ENCODE results near the gene DNAAF8. TPM values are rescaled to one million over a fixed set of nuclear protein-coding genes. Genes with fewer than 3 reads are reported as not detected.

The DNAAF8 gene
- total RNA-seq, 1 experiment from 2014 or later: 0.39 TPM

DNA sequence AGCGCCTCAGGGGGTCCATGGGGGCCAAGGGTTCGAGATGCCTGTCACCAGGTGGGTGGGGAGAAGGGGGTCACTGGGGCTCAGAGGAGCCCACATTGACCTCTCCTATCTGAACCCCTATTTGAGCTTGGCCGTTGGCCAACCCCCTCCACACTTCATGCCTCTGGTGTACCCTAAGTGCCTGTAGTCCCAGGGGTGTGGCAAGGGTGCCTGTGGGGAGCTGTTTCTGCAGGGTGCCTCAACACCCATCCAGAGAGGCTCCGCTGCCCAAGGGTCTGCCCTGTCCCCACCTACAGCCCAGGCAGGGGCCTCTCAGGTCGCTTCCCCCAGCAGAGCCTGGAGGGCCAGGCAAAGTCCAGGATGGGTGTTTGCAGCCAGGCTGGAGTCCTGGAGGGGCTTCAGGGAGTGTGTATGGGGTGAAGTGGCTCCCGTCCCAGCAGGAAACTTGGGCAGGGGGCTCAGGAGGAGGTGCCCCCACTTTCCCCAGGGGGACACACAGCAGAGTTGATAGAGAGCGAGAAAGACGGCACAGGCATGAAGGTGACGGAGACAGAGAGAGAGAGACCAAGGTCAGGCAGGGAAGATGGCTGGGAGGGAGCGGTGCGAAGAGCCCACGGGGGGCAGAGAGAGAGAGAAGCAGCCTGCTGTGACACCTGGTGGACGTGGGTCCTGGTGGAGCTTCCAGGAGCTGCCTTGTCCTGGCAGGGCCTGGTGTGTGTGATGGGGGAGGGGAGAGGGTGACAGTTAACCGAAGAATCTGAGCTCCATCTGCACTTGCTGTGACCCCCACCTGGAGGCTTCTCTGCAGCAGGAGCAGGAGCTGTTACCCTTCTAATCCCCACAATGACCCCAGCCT is 53.5 kb downstream of the DNAAF8 start, which contains the start of gene SEPTIN12:
TSS of gene SEPTIN12 (minus strand) at position 719 of the 856 bp plus-strand sequence. CDS start at position 19, 700 bp downstream.
- Mint-ChIP-seq H3K27me3 (ENCODE audit: low read depth) (no peaks in the 10 kb centered on the region; the same call in 1 of the 2 replicates), H3K36me3 (ENCODE audit: insufficient read depth in 1 of 3, low read depth in 3 of 3) (no peaks in the 10 kb centered on the region), H3K27ac (peak within 1 kb of the TSS; percentile 28 to 53 (median 29); a peak in 4 of 7 replicates), H3K4me1 (peaks cover 15 to 24% of the 10 kb centered on the region in 2 experiments), H3K9me3 (no peaks in the 10 kb centered on the region; a peak in 1 of 5 replicates), H3K4me3 (no peak within 1 kb of the TSS; a peak in 1 of 5 replicates)
- TF ChIP-seq CTCF (conservative IDR thresholded peaks at IDR 0.05): 0 out of 3 replicates have a peak, but pooled peaks have one; percentile 9
- no peak within 1 kb of the TSS for H2AK5ac ChIP-seq (ENCODE audit: insufficient read length, low read length)
- H3K23me2 ChIP-seq (ENCODE audit: insufficient read length, low read depth, low read length, poor library complexity, severe bottlenecking): no peaks in the 10 kb centered on the region
- no peak within 1 kb of the TSS for H3K4ac ChIP-seq (ENCODE audit: low read depth, low read length)
- H4K20me1 ChIP-seq (ENCODE audit: control insufficient read depth, insufficient read depth, insufficient read length): no peaks in the 10 kb centered on the region
- no peak within 1 kb of the TSS for H2AFZ ChIP-seq (ENCODE audit: low read length)
- H4K91ac ChIP-seq (ENCODE audit: insufficient read length, low read depth, low read length): no peak within 1 kb of the TSS
- H3K4me2 ChIP-seq (ENCODE audit: insufficient read depth, insufficient read length, low read length): no peak within 1 kb of the TSS
- H3K79me1 ChIP-seq (ENCODE audit: insufficient read depth, low read depth, low read length, poor library complexity, severe bottlenecking): no peaks in the 10 kb centered on the region
- no peak within 1 kb of the TSS for H3K27ac ChIP-seq (ENCODE audit: insufficient read length, low read depth, low read length)
- no peak within 1 kb of the TSS for H2BK12ac ChIP-seq (ENCODE audit: insufficient read length, low read depth, low read length)
- H2BK120ac ChIP-seq (ENCODE audit: low read depth, low read length, poor library complexity, severe bottlenecking): no peak within 1 kb of the TSS
- no peak for DNase-seq
- H2BK20ac ChIP-seq (ENCODE audit: low read depth, low read length, poor library complexity, severe bottlenecking): no peak within 1 kb of the TSS
- H3K9ac ChIP-seq (ENCODE audit: extremely low read depth, insufficient read length, low read length): no peak within 1 kb of the TSS
- H3K9me3 ChIP-seq (ENCODE audit: control insufficient read depth, low read depth, low read length): no peaks in the 10 kb centered on the region
- no peak within 1 kb of the TSS for H2BK15ac ChIP-seq (ENCODE audit: low read depth, low read length)
- H3K56ac ChIP-seq (ENCODE audit: insufficient read length, low read depth, low read length): no peak within 1 kb of the TSS
- no CpG with 5 or more reads among the region's 14 CpGs for WGBS (ENCODE audit: extremely low coverage, insufficient read length, low lambda C conversion rate)
- no peak within 1 kb of the TSS for H3K23ac ChIP-seq (ENCODE audit: insufficient read length, low read depth, low read length)
- H2BK5ac ChIP-seq (ENCODE audit: insufficient read length, low read length): no peak within 1 kb of the TSS
- H4K8ac ChIP-seq (replicated peaks; ENCODE audit: insufficient read length, low read depth, low read length): no peak within 1 kb of the TSS
- H3T11ph ChIP-seq (ENCODE audit: low read length): no peak within 1 kb of the TSS
- H3K4me1 ChIP-seq (ENCODE audit: insufficient read depth, low read length): peaks cover 3% of the 10 kb centered on the region; the same call in 1 of the 2 replicates
- H3K27me3 ChIP-seq (ENCODE audit: insufficient read depth, low read length): no peaks in the 10 kb centered on the region
- H4K5ac ChIP-seq (ENCODE audit: insufficient read length, low read depth, low read length): no peak within 1 kb of the TSS
- H3K14ac ChIP-seq (ENCODE audit: insufficient read depth, low read length): peak within 1 kb of the TSS; percentile 38
- no peaks in the 10 kb centered on the region for H3K79me2 ChIP-seq (ENCODE audit: insufficient read depth, low read length)
- H3K18ac ChIP-seq (ENCODE audit: insufficient read length, low read depth, low read length): peak within 1 kb of the TSS; percentile 33
